Nephron (organoid): ENCODE results near the gene CRIP2.

Experiments
- H3K27ac Mint-ChIP-seq, 3 experiments: 2 replicates each; pipeline ENCODE4 v1.8.0; 2020; ENCODE audit warnings: mixed read lengths in 3 of 3, mild to moderate bottlenecking in 2 of 3, moderate library complexity in 1 of 3
- H3K27me3 Mint-ChIP-seq: 2 replicates; pipeline ENCODE4 v1.8.0; 2021; ENCODE audit warnings: low read depth, mild to moderate bottlenecking, moderate library complexity, mixed read lengths
- H3K36me3 Mint-ChIP-seq: 2 replicates; pipeline ENCODE4 v1.8.0; 2020; ENCODE audit warnings: low read depth, mixed read lengths
- H3K4me1 Mint-ChIP-seq: 2 replicates; pipeline ENCODE4 v1.8.0; 2020; ENCODE audit warnings: mixed read lengths
- H3K4me3 Mint-ChIP-seq, 3 experiments: 2 replicates each; pipeline ENCODE4 v1.8.0; 2020; ENCODE audit warnings: mild to moderate bottlenecking in 3 of 3, mixed read lengths in 3 of 3, moderate library complexity in 2 of 3
- H3K9me3 Mint-ChIP-seq: 2 replicates; pipeline ENCODE4 v1.8.0; 2020; ENCODE audit warnings: mixed read lengths
- TF ChIP-seq, protein P1 (sequence below), 3 experiments: fragments of 200-600 bp; sonication (generic); IDR thresholded peaks; one replicate each; pipeline ENCODE4 v1.5.0; 2021; ENCODE audit warnings: antibody characterized with exemption in 3 of 3; ENCODE audit not compliant: unreplicated experiment in 3 of 3

Gene CRIP2

DNA sequence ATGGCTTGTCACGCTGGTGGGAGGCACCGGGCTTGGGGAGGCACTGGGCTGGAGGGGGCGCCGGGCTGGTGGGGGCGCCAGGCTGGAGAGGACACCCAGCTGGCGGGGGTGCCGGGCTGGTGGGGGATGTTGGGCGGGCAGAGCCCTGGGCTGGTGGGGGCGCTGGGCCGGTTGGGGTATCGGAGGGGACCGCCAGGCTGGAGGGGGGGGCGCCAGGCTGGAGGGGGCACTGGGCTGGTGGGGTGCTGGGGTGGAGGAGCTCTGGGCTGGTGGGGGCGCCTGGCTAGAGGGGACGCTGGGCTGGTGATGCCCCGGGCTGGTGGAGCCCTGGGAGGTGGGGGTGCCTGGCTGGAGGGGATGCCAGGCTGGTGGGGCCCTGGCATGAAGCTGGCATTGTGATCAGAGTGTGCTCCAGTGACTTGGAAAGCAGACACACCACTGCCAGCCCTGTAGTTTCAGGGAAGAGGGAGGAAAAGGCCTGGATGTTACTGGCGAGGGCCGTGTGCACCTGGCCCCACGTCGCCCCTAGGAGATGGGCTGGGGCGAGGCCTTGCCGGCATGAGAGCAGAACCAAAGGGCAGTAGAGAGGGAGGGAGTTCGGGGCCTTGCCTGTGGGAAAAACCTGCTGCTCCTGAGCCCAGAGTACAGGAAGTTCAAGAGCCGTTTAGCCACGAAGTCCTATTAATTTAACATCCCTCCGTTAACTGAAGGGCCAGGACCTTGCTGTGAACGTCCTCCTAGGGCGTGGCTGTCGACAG is 29.5 kb downstream of the CRIP2 start:
- Mint-ChIP-seq H3K9me3 (no peaks in the 10 kb centered on the region), H3K4me3 (no peak overlapping the region), H3K27ac (no peak overlapping the region), H3K27me3 (peaks cover 11% of the 10 kb centered on the region), H3K4me1 (no peaks in the 10 kb centered on the region), H3K36me3 (no peaks in the 10 kb centered on the region)
- TF ChIP-seq, protein P1, sequence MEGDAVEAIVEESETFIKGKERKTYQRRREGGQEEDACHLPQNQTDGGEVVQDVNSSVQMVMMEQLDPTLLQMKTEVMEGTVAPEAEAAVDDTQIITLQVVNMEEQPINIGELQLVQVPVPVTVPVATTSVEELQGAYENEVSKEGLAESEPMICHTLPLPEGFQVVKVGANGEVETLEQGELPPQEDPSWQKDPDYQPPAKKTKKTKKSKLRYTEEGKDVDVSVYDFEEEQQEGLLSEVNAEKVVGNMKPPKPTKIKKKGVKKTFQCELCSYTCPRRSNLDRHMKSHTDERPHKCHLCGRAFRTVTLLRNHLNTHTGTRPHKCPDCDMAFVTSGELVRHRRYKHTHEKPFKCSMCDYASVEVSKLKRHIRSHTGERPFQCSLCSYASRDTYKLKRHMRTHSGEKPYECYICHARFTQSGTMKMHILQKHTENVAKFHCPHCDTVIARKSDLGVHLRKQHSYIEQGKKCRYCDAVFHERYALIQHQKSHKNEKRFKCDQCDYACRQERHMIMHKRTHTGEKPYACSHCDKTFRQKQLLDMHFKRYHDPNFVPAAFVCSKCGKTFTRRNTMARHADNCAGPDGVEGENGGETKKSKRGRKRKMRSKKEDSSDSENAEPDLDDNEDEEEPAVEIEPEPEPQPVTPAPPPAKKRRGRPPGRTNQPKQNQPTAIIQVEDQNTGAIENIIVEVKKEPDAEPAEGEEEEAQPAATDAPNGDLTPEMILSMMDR (IDR thresholded peaks at IDR 0.05; ENCODE audit: unreplicated experiment in 3 of 3): no peak

GRCh38 chr14:105505101-105505500 is 30.5 kb downstream of the CRIP2 start:
- Mint-ChIP-seq H3K27ac (no peak overlapping the region), H3K4me3 (no peak overlapping the region), H3K4me1 (no peaks in the 10 kb centered on the region), H3K27me3 (peaks cover 11% of the 10 kb centered on the region), H3K36me3 (no peaks in the 10 kb centered on the region), H3K9me3 (no peaks in the 10 kb centered on the region)
- TF ChIP-seq, protein P1 (IDR thresholded peaks at IDR 0.05; ENCODE audit: unreplicated experiment in 3 of 3): no peak

DNA sequence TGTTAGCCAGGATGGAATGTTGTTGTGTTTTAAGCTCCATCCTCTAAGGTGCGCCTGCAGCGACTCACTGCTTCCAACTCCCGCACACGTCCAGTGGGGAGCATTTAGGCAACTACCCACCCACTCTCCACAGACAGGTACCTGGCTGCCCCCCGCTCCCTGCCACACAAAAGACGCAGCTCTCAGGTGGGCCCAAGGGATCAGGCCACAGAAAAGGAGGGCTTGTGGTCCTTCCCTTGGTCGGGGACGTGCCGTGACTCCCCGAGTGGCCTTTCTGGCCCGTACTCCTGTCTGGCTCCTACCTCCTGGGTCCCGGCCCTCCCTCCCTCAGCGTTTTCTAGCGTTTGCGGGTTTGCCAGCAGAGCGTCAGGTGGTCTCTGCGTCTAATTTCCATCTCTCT is 32.6 kb downstream of the CRIP2 start:
- Mint-ChIP-seq H3K36me3 (no peaks in the 10 kb centered on the region), H3K27ac (no peak overlapping the region), H3K9me3 (no peaks in the 10 kb centered on the region), H3K27me3 (peaks cover 27% of the 10 kb centered on the region), H3K4me1 (no peaks in the 10 kb centered on the region), H3K4me3 (no peak overlapping the region)
- TF ChIP-seq, protein P1 (IDR thresholded peaks at IDR 0.05; ENCODE audit: unreplicated experiment in 3 of 3): no peak

DNA sequence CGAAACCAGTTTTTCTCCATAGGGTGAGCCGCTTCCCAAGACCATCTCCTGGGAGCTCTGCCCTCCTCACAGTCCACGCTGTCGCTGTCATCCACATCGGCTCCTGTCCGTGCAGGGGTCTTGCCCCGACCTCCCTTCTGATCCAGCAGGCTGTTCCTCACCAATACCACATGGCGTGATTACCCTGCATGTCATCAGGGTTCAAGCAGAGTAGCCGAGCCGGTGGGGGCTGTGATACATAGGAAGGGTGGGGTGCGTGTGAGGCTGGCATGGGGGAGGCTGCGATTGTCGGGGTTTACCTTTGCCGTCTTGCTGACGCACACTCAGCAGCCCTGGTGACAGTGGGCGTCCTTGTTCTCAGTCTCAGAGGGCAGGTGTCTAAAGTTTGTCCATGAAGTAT is 33.4 kb downstream of the CRIP2 start:
- TF ChIP-seq, protein P1 (IDR thresholded peaks at IDR 0.05; ENCODE audit: unreplicated experiment in 3 of 3): no peak
- H3K27ac Mint-ChIP-seq: no peak overlapping the region
- H3K4me3 Mint-ChIP-seq: no peak overlapping the region
- H3K9me3 Mint-ChIP-seq: no peaks in the 10 kb centered on the region
- no peaks in the 10 kb centered on the region for H3K4me1 Mint-ChIP-seq
- no peaks in the 10 kb centered on the region for H3K36me3 Mint-ChIP-seq
- H3K27me3 Mint-ChIP-seq: peaks cover 33% of the 10 kb centered on the region

GRCh38 chr14:105508601-105509000 is 34.0 kb downstream of the CRIP2 start:
- Mint-ChIP-seq H3K27me3 (peaks cover 37% of the 10 kb centered on the region), H3K4me1 (no peaks in the 10 kb centered on the region), H3K27ac (no peak overlapping the region), H3K36me3 (no peaks in the 10 kb centered on the region), H3K4me3 (no peak overlapping the region), H3K9me3 (no peaks in the 10 kb centered on the region)
- TF ChIP-seq, protein P1 (IDR thresholded peaks at IDR 0.05; ENCODE audit: unreplicated experiment in 3 of 3): no peak

- Mint-ChIP-seq H3K36me3 (no peaks in the 10 kb centered on the region), H3K27me3 (peaks cover 71% of the 10 kb centered on the region)
Observed at GRCh38 chr14:105517096-105517495, 42.5 kb downstream of the CRIP2 start.

More at GRCh38 chr14:105517096-105517495, 42.5 kb downstream of the CRIP2 start:
- Mint-ChIP-seq H3K4me1 (no peaks in the 10 kb centered on the region), H3K4me3 (no peak overlapping the region), H3K27ac (no peak overlapping the region), H3K9me3 (peaks cover 8% of the 10 kb centered on the region)
- TF ChIP-seq, protein P1 (IDR thresholded peaks at IDR 0.05; ENCODE audit: unreplicated experiment in 3 of 3): no peak
